ENCODE results near the gene ITGBL1.

Gene ITGBL1

GRCh38 chr13:101569807-101570206 is 117.3 kb downstream of the ITGBL1 start:
- no peak for DNase-seq (ENCODE audit: low spot score)

DNA sequence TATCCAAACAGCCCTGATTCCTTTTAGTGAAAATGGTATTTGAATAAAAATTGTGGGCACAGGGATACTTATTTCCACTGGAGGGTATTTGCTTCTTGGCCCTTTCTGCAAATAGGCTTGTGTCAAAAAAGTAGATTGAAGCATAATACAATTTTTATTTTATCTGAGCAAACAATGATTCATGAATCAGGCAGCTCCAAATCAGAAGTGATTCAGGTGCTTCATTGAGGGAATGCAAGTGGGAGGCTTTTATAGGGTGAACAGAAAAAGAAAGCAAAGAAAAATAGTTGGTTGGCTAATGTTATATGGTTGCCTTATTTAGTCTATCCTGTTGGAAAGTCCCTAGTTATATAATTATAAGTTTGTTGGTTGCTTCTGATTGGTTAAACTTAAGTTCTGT is 117.9 kb downstream of the ITGBL1 start:
- no peak for DNase-seq (ENCODE audit: low spot score)

DNA sequence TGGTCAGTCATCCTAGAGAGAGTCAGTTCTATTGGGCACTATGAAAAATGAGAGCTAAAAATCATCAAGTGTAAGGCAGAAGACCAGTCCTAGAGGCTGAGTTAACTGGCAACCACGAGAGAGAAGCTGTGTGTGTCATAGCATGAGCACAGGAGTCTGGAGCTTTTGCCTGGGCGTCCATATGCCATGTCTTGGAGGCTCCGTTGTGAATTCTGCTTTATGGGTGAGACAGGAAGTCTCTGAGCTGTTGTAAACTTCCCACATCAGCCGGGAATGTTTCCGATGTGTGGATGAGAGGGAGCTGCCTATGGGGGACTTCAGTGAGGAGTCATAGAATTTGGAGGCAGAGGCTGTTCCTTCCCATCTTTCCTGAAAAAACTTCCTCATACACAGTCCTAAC is 120.0 kb downstream of the ITGBL1 start:
- no peak for DNase-seq (ENCODE audit: low spot score)

GRCh38 chr13:101575581-101575980 is 123.1 kb downstream of the ITGBL1 start:
- DNase-seq (ENCODE audit: low spot score): peak; percentile 54

DNA sequence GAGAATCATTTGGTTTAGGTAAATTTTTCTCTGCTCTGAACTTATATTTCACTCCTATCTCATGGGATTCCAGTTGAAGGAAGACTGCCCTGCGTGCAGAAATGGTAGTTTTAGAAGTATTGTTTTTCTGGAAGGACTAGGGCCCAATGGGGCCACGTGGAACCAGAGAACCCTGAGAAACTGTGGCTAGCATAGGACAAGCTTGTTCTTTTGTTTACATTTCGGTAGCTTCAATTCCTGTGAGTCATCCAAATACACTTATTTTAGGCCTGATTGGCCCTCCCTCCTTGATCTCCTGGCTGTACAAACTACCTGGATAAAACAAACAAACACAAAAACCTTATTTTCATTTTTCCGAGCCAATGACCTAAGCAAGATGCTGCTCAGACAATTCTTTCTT is 124.0 kb downstream of the ITGBL1 start:
- no peak for DNase-seq (ENCODE audit: low spot score)

GRCh38 chr13:101576977-101577376 is 124.5 kb downstream of the ITGBL1 start:
- no peak for DNase-seq (ENCODE audit: low spot score)

GRCh38 chr13:101579281-101579802 is 126.9 kb downstream of the ITGBL1 start:
- DNase-seq (ENCODE audit: low spot score): no peak

DNA sequence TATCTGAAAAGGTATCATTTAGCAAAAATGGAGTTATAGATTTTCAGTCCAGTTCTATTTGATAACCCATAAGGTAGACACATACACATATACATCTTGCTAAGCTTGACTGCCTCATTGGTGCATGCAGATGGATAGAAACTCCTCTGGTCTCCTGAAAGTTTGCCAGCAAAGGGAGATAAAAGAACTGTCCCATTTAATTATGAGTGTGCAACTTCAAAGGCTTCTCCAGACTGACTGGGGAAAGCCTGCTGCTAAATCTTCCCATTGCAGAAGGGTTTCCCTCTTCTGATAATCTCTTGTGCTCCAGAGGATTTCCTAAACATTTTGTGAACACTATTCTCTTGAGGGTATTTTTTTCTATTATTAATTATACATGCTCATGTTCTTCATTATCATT is 131.9 kb downstream of the ITGBL1 start:
- no peak for DNase-seq (ENCODE audit: low spot score)

GRCh38 chr13:101590479-101590878 is 138.0 kb downstream of the ITGBL1 start:
- no peak for DNase-seq (ENCODE audit: low spot score)

- no peak for DNase-seq (ENCODE audit: low spot score)
These were observed 142.5 kb downstream of the ITGBL1 start for GRCh38 chr13:101594936-101595335.

DNA sequence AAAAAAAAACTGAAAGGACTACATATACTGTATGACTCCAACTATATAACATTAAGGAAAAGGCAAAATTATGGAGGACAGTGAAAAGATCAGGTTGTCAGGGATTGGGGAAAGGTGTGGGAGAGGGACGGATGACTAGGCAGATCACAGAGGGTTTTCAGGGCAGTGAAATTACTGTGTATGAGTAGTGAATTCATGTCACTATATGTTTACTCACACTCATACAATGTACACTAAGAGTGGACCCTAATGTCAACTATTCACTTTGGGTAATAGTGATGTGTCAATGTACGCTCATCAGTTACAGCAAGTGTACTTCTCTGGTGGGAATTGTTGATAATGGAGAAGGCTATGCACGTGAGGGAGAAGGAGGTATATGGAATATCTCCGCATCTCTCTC is 144.3 kb downstream of the ITGBL1 start:
- DNase-seq (ENCODE audit: low spot score): no peak

- peak; percentile 17 for DNase-seq (ENCODE audit: low spot score)
These were observed 159.3 kb downstream of the ITGBL1 start for GRCh38 chr13:101611491-101612475.

- peak; percentile 92 for DNase-seq (ENCODE audit: low spot score)
These were observed 160.3 kb downstream of the ITGBL1 start for GRCh38 chr13:101612735-101613134.

DNA sequence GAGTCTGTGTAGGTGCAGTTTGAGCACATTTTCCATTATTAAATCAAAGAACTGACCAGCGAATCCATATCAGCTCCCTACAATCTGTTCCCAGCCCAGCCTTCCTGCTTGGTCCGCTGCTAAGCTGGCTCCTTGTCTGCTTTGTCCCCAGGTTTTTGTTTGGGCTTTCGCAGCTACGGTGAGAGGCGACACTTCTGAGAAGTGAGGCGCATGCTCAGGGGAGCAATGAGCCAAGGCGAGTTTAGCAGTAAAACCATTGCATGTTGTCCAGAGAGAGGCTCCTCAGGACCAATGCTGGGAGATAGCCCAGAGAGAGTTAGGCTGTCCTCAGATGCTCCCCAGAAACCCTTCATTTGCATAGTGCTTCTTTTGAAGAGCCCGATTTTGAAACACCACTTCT is 162.0 kb downstream of the ITGBL1 start:
- no peak for DNase-seq (ENCODE audit: low spot score)

- DNase-seq (ENCODE audit: low spot score): no peak
These were observed 166.1 kb downstream of the ITGBL1 start for GRCh38 chr13:101618440-101619187.

DNA sequence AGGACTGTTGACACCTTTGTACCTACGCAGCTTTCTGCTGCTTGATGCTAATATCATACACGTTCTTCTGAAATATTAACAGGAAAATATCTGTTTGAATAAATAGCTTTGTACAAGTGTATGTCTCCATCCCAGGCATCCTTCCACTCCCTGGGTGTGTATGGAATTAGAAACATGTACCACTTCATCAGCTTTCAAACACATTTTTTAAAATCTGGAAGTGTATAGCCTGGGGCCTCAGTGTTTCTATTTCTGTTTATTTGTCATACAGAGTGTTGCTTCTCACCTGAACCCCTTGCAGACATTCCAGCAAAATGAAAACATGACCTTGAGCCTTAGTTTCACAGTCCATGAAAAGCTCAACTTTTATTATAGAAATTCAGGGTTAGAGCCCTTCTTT is 168.6 kb downstream of the ITGBL1 start:
- DNase-seq (ENCODE audit: low spot score): no peak

DNA sequence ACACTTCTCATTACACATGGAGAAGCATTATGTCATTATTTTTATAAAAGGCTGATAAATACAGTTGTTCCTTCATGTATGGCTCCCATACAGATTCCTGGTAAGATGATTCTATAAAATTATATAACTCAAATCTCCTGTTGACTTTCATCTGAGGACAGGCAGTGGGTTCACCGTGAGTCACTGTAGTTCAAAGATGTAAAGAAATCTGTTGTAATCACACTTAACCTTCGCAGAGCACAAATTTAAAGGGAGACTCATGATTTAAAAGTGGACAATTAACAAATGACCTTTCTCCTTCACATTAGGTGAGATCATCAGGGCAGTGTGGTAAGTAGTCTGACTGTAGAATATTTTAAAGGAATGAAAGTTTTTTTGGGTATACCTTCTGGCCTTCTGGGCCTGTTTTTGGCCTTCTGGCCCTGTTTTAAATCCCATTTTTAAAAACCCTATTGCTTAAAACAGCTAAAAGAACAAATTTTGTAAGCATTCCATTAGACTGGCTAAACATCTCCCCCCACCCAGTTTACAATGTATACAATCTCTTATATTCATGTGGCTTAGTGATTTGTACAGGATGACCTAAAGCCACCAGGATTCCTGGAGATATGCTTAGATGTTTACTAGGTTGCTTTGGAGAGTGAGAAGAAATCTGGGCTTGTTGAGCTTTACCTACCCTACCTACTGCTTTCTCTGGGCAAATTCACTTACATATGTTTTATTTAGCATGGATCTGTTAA is 171.2 kb downstream of the ITGBL1 start:
- no peak for DNase-seq (ENCODE audit: low spot score)

- DNase-seq (ENCODE audit: low spot score): no peak
These were observed 171.9 kb downstream of the ITGBL1 start for GRCh38 chr13:101624210-101624922.

DNA sequence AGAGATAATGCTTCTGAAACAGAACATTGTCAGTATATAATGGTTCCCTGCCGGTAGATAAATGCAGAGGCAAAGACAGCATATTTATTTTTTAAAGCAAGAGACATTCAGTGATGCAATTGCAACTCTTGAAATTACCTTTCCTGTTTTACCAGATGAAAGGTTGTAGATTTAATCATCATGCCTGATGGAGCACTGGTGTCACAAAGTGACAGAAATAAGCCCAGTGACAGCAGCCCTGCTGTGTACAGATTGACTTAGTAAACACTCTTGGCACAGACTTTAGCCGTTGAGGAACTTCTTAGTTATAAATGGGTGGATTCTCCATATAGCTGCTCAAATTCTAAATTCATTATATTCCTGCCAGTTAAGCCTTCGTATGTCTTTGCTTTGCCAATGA is 172.5 kb downstream of the ITGBL1 start:
- DNase-seq (ENCODE audit: low spot score): no peak

DNA sequence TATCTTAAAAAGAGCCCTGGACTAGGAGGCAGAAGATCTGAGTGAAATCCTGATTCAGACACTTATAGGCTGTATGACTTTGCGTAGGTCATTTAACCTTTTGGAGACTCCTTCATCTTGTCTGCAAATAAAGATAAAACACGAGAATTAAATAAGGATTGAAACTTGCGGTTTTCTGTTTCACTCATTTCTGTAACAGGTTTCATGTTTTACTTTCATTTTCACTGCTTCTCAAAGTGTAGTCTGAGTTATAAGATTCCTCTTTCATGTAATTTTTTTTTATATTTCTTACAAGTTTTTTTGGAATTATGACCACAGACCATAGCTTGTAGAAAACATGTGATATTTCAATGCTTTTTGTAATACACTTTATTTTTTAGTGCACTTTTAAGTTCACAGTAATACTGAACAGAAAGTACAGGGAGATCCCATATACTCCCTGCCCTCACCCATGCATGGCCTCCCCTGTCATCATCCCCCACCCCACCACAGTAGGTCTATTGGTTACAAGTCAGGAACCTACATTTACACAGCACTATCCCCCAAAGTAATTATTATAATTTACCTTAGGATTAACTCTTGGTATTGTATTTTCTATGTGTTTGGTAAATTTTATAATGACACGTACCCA is 174.6 kb downstream of the ITGBL1 start:
- DNase-seq (ENCODE audit: low spot score): peak; percentile 61

DNA sequence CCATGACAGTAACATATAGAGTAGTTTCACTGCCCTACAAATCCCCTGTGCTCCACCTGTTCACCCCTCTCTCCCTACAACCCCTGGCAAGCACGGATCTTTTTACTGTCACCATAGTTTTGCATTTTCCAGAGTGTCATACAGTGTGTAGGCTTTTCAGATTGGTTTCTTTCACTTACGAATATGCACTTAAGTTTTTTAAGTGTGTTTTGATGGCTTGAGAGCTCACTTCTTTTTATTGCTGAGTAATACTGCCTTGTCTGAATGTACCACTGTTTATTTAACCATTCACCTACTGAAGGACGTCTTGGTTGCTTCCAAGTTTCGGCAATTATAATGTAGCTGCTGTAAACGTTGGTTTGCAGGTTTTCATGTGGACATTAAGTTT is 175.1 kb downstream of the ITGBL1 start:
- DNase-seq (ENCODE audit: low spot score): peak; percentile 38

Measured in hematopoietic multipotent progenitor cell treated with erythropoietin and hydrocortisone succinate and interleukin-3 and kit ligand, for 15 days (in vitro differentiated cells).